Astrocyte of the spinal cord (primary cell): ENCODE results near the gene ITIH3.

Source experiments
- DNase-seq: peaks from one replicate; pipeline ENCODE4 v3.0.0; 2011; ENCODE audit warnings: low read depth, low spot score
- H3K4me3 ChIP-seq: 2 replicates; pipeline ENCODE4 v1.5.1; 2011; ENCODE audit warnings: low read depth, mild to moderate bottlenecking, low read length, moderate library complexity
- CTCF ChIP-seq: IDR thresholded peaks from 2 replicates; pipeline ENCODE4 v1.5.1; 2012; ENCODE audit warnings: low read depth, mild to moderate bottlenecking, low read length, inconsistent platforms
- in situ Hi-C: cut with HindIII; loops from 2 replicates; pipeline ENCODE4 v1.10.0; 2017; ENCODE audit warnings: low sequenced_read_pairs

ITIH3 gene

GRCh38 chr3:52786330-52787215 is 8.0 kb upstream of the ITIH3 start:
- no peak for TF ChIP-seq CTCF
- in situ Hi-C loops, result no loop called here
- no peak for DNase-seq
- H3K4me3 ChIP-seq, result no peak overlapping the region

GRCh38 chr3:52787246-52787645 is 7.3 kb upstream of the ITIH3 start:
- no peak for DNase-seq
- in situ Hi-C loops, result no loop called here
- TF ChIP-seq CTCF, result no peak

GRCh38 chr3:52787672-52788625 is 6.6 kb upstream of the ITIH3 start:
- no peak for DNase-seq
- in situ Hi-C loops, result no loop called here
- TF ChIP-seq CTCF, result no peak
- H3K4me3 ChIP-seq, result no peak overlapping the region

More at GRCh38 chr3:52787246-52787645, 7.3 kb upstream of the ITIH3 start:
- no peak overlapping the region for H3K4me3 ChIP-seq

GRCh38 chr3:52788890-52789745 is 5.5 kb upstream of the ITIH3 start:
- no peak for TF ChIP-seq CTCF
- no peak for DNase-seq
- in situ Hi-C loops, result no loop called here
- no peak overlapping the region for H3K4me3 ChIP-seq

- no peak for DNase-seq
- no peak overlapping the region for H3K4me3 ChIP-seq
- in situ Hi-C loops, result no loop called here
- TF ChIP-seq CTCF, result no peak
These were observed 4.9 kb upstream of the ITIH3 start for GRCh38 chr3:52789746-52790040.

GRCh38 chr3:52790337-52790736 is 4.3 kb upstream of the ITIH3 start:
- TF ChIP-seq CTCF, result no peak
- DNase-seq, result no peak
- no peak overlapping the region for H3K4me3 ChIP-seq
- in situ Hi-C loops, result no loop called here
